ENCODE data around the gene DENND4A. TPM values are rescaled to one million over a fixed set of nuclear protein-coding genes. Genes with fewer than 3 reads are reported as not detected.

The DENND4A gene
- total RNA-seq, 1 experiment from 2014 or later, result 12.7 TPM

- BruUV-seq (replicated peaks), result no TSS peak
- POLR2A ChIA-PET, result no interaction called here
Observed at GRCh38 chr15:65752151-65752700, 39.9 kb downstream of the DENND4A start.

GRCh38 chr15:65751431-65751830, 40.7 kb downstream of the DENND4A start:
- Histone ChIP-seq H3K27me3 (replicated peaks; ENCODE audit: control insufficient read depth, insufficient read depth, low read length) (no peaks in the 10 kb centered on the region), H3K4me3 (ENCODE audit: low read depth, low read length) (no peak overlapping the region), H3K9me3 (no peaks in the 10 kb centered on the region), H3K4me1 (no peaks in the 10 kb centered on the region; the same call in 1 of the 2 replicates), H3K36me3 (ENCODE audit: control insufficient read depth, insufficient read depth, low read length) (no peaks in the 10 kb centered on the region)
- no peaks in the 10 kb centered on the region for H3K9me3 Mint-ChIP-seq (ENCODE audit: unreplicated experiment)
- H3K4me3 Mint-ChIP-seq (ENCODE audit: unreplicated experiment), result no peak overlapping the region
- CTCF ChIA-PET, result no interaction called here
- H3K36me3 Mint-ChIP-seq (ENCODE audit: insufficient read depth, unreplicated experiment), result no peaks in the 10 kb centered on the region
- H3K4me1 Mint-ChIP-seq (ENCODE audit: low read depth, unreplicated experiment), result no peaks in the 10 kb centered on the region
- intact Hi-C loops (cut with micrococcal nuclease; ENCODE audit: unreplicated experiment), result no loop called here
- H3K27ac Mint-ChIP-seq (ENCODE audit: unreplicated experiment), result no peak overlapping the region
- DNase-seq, result no peak
- TF ChIP-seq CTCF (IDR thresholded peaks at IDR 0.05; ENCODE audit: insufficient read depth in 1 of 2, low read depth in 1 of 2, low read length in 1 of 2, severe bottlenecking in 1 of 2, unreplicated experiment in 1 of 2), result no peak
- no peaks in the 10 kb centered on the region for H3K27me3 Mint-ChIP-seq (ENCODE audit: insufficient read depth, unreplicated experiment)
- no TSS peak for BruUV-seq (replicated peaks)
- POLR2A ChIA-PET, result no interaction called here

More at GRCh38 chr15:65752151-65752700, 39.9 kb downstream of the DENND4A start:
- Histone ChIP-seq H3K4me3 (ENCODE audit: low read depth, low read length) (no peak overlapping the region), H3K4me1 (no peaks in the 10 kb centered on the region; the same call in 1 of the 2 replicates), H3K27me3 (replicated peaks; ENCODE audit: control insufficient read depth, insufficient read depth, low read length) (no peaks in the 10 kb centered on the region), H3K36me3 (ENCODE audit: control insufficient read depth, insufficient read depth, low read length) (no peaks in the 10 kb centered on the region), H3K9me3 (no peaks in the 10 kb centered on the region)
- no peak overlapping the region for H3K4me3 Mint-ChIP-seq (ENCODE audit: unreplicated experiment)
- intact Hi-C loops (cut with micrococcal nuclease; ENCODE audit: unreplicated experiment), result no loop called here
- no peaks in the 10 kb centered on the region for H3K4me1 Mint-ChIP-seq (ENCODE audit: low read depth, unreplicated experiment)
- CTCF ChIA-PET, result no interaction called here
- DNase-seq, result no peak
- no peak for TF ChIP-seq CTCF (IDR thresholded peaks at IDR 0.05; ENCODE audit: insufficient read depth in 1 of 2, low read depth in 1 of 2, low read length in 1 of 2, severe bottlenecking in 1 of 2, unreplicated experiment in 1 of 2)
- H3K36me3 Mint-ChIP-seq (ENCODE audit: insufficient read depth, unreplicated experiment), result no peaks in the 10 kb centered on the region
- no peaks in the 10 kb centered on the region for H3K9me3 Mint-ChIP-seq (ENCODE audit: unreplicated experiment)
- no peaks in the 10 kb centered on the region for H3K27me3 Mint-ChIP-seq (ENCODE audit: insufficient read depth, unreplicated experiment)
- H3K27ac Mint-ChIP-seq (ENCODE audit: unreplicated experiment), result no peak overlapping the region

- Mint-ChIP-seq H3K4me1 (ENCODE audit: low read depth, unreplicated experiment) (peaks cover 16% of the 10 kb centered on the region), H3K36me3 (ENCODE audit: insufficient read depth, unreplicated experiment) (no peaks in the 10 kb centered on the region), H3K4me3 (ENCODE audit: unreplicated experiment) (no peak overlapping the region), H3K9me3 (ENCODE audit: unreplicated experiment) (no peaks in the 10 kb centered on the region), H3K27me3 (ENCODE audit: insufficient read depth, unreplicated experiment) (no peaks in the 10 kb centered on the region), H3K27ac (ENCODE audit: unreplicated experiment) (no peak overlapping the region)
- no peaks in the 10 kb centered on the region for H3K9me3 ChIP-seq
- peaks cover 19% of the 10 kb centered on the region for H3K4me1 ChIP-seq
- BruUV-seq (replicated peaks), result no TSS peak
- ChIA-PET CTCF (no interaction called here), POLR2A (no interaction called here)
- no peak for TF ChIP-seq CTCF (IDR thresholded peaks at IDR 0.05; ENCODE audit: insufficient read depth in 1 of 2, low read depth in 1 of 2, low read length in 1 of 2, severe bottlenecking in 1 of 2, unreplicated experiment in 1 of 2)
- no peak for DNase-seq
- H3K27me3 ChIP-seq (replicated peaks; ENCODE audit: control insufficient read depth, insufficient read depth, low read length), result no peaks in the 10 kb centered on the region
- H3K36me3 ChIP-seq (ENCODE audit: control insufficient read depth, insufficient read depth, low read length), result no peaks in the 10 kb centered on the region
- intact Hi-C loops (cut with micrococcal nuclease; ENCODE audit: unreplicated experiment), result no loop called here
- H3K4me3 ChIP-seq (ENCODE audit: low read depth, low read length), result no peak overlapping the region
Observed at GRCh38 chr15:65747265-65747664, 44.8 kb downstream of the DENND4A start.

All from Caco-2 (cell line).